ENCODE data around the gene HHAT. TPM values are rescaled to one million over a fixed set of nuclear protein-coding genes. Genes with fewer than 3 reads are reported as not detected.

HHAT gene
- total and polyA plus RNA-seq, 4 donors, result 1.2 to 11.3 (median 3.8) TPM

DNA sequence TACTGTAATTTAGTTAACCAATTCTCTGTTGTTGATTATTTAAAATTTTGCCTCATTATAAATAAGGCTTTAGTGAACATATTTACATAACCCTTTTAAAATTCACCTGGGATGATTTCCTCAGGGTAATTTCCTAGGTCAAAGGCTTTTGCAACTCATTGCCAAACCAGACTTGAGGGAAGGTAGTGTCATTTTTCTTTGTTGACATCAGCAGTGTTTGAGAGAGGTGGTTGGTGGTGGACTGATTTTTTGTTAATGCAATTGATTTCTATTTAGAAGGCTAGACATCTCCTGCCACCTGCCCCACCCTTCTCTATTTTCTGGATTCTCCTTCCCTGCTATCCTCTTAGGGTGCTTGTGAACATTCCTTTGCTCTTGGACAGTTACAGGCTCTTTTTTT lies 116.8 kb downstream of the HHAT start:
- H3K27me3 ChIP-seq (ENCODE audit: control insufficient read depth in 3 of 3, insufficient read depth in 3 of 3, low read length in 2 of 3), result no peaks in the 10 kb centered on the region
- H3K9me3 ChIP-seq (ENCODE audit: control insufficient read depth in 4 of 4, insufficient read depth in 3 of 4, low read length in 3 of 4), result no peaks in the 10 kb centered on the region
- DNase-seq (no peak), ATAC-seq (ENCODE audit: insufficient read depth, low FRiP score) (no peak)
- H3K4me1 ChIP-seq (ENCODE audit: control insufficient read depth in 5 of 5, insufficient read depth in 5 of 5, low read length in 5 of 5), result no peaks in the 10 kb centered on the region
- no peaks in the 10 kb centered on the region for H3K36me3 ChIP-seq (ENCODE audit: control insufficient read depth in 4 of 4, insufficient read depth in 4 of 4, low read length in 4 of 4)
- no peak overlapping the region for H3K4me3 ChIP-seq
- no peak for TF ChIP-seq CTCF (IDR thresholded peaks at IDR 0.05; ENCODE audit: control extremely low read depth, extremely low read depth)
- no peak overlapping the region for H3K27ac ChIP-seq (ENCODE audit: low read depth in 1 of 2, low read length in 1 of 2)
- H3K9ac ChIP-seq (ENCODE audit: insufficient read depth in 1 of 2, low read length in 2 of 2), result no peak overlapping the region

DNA sequence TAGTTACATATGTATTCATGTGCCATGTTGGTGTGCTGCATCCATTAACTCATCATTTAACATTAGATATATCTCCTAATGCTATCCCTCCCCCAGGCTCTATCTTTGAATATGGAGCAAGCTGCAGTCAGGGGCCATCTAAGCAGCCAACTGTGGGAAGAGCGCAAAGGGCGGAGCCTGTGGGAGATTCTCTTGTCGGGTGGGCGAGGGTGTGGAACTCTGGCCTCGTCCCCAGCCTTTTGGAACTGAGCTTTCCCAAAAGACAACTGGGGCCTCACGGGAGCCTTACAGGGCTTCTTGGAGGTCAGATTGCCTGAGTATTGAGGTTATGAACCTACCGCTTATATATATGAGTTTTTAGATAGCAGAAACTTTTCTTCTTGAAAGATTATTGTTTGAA lies 117.2 kb downstream of the HHAT start:
- no peak overlapping the region for H3K4me3 ChIP-seq
- H3K36me3 ChIP-seq (ENCODE audit: control insufficient read depth in 4 of 4, insufficient read depth in 4 of 4, low read length in 4 of 4), result no peaks in the 10 kb centered on the region
- H3K27me3 ChIP-seq (ENCODE audit: control insufficient read depth in 3 of 3, insufficient read depth in 3 of 3, low read length in 2 of 3), result no peaks in the 10 kb centered on the region
- ATAC-seq (ENCODE audit: insufficient read depth, low FRiP score), result no peak
- H3K9ac ChIP-seq (ENCODE audit: insufficient read depth in 1 of 2, low read length in 2 of 2), result no peak overlapping the region
- no peak for DNase-seq
- no peak overlapping the region for H3K27ac ChIP-seq (ENCODE audit: low read depth in 1 of 2, low read length in 1 of 2)
- no peaks in the 10 kb centered on the region for H3K9me3 ChIP-seq (ENCODE audit: control insufficient read depth in 4 of 4, insufficient read depth in 3 of 4, low read length in 3 of 4)
- TF ChIP-seq CTCF (IDR thresholded peaks at IDR 0.05; ENCODE audit: control extremely low read depth, extremely low read depth), result no peak
- H3K4me1 ChIP-seq (ENCODE audit: control insufficient read depth in 5 of 5, insufficient read depth in 5 of 5, low read length in 5 of 5), result no peaks in the 10 kb centered on the region
- whole genome bisulfite sequencing, 2 donors, result 89 to 93% methylated on average over 7 of the region's 7 CpGs

DNA sequence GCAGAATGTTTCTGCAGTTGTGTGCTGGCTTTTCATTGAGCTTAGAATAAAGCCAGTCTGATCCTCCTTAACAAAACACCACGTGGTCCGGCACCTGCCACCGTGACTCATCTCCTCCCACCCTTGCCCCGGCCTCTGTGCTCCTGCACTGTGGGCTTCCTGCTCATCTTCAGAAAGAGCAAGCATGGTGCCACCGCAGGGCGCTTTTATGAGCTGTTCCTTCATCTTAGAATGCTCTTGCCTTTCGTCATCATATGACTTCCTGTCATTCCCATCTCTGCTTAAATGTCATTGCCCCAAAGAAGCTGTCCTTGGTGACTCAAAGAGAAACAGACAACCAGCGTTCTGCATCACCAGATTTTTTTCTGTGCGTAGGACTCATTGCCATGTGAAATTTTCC lies 117.8 kb downstream of the HHAT start:
- WGBS, 2 donors, result 70 to 71% methylated on average over 9 of the region's 9 CpGs
- Histone ChIP-seq H3K9me3 (ENCODE audit: control insufficient read depth in 4 of 4, insufficient read depth in 3 of 4, low read length in 3 of 4) (no peaks in the 10 kb centered on the region), H3K27ac (ENCODE audit: low read depth in 1 of 2, low read length in 1 of 2) (no peak overlapping the region), H3K9ac (ENCODE audit: insufficient read depth in 1 of 2, low read length in 2 of 2) (no peak overlapping the region), H3K4me1 (ENCODE audit: control insufficient read depth in 5 of 5, insufficient read depth in 5 of 5, low read length in 5 of 5) (no peaks in the 10 kb centered on the region), H3K36me3 (ENCODE audit: control insufficient read depth in 4 of 4, insufficient read depth in 4 of 4, low read length in 4 of 4) (no peaks in the 10 kb centered on the region), H3K27me3 (ENCODE audit: control insufficient read depth in 3 of 3, insufficient read depth in 3 of 3, low read length in 2 of 3) (no peaks in the 10 kb centered on the region), H3K4me3 (no peak overlapping the region)
- ATAC-seq (ENCODE audit: insufficient read depth, low FRiP score) (no peak), DNase-seq (no peak)
- TF ChIP-seq CTCF (IDR thresholded peaks at IDR 0.05; ENCODE audit: control extremely low read depth, extremely low read depth), result no peak

GRCh38 chr1:210447456-210448057 lies 118.9 kb downstream of the HHAT start:
- no peak for DNase-seq
- 86 to 95% methylated on average over 5 of the region's 5 CpGs for WGBS, 2 donors
- no peak overlapping the region for H3K4me3 ChIP-seq
- no peak for ATAC-seq (ENCODE audit: insufficient read depth, low FRiP score)
- no peaks in the 10 kb centered on the region for H3K27me3 ChIP-seq (ENCODE audit: control insufficient read depth in 3 of 3, insufficient read depth in 3 of 3, low read length in 2 of 3)
- TF ChIP-seq CTCF (IDR thresholded peaks at IDR 0.05; ENCODE audit: control extremely low read depth, extremely low read depth), result no peak
- H3K36me3 ChIP-seq (ENCODE audit: control insufficient read depth in 4 of 4, insufficient read depth in 4 of 4, low read length in 4 of 4), result no peaks in the 10 kb centered on the region
- no peaks in the 10 kb centered on the region for H3K9me3 ChIP-seq (ENCODE audit: control insufficient read depth in 4 of 4, insufficient read depth in 3 of 4, low read length in 3 of 4)
- H3K27ac ChIP-seq (ENCODE audit: low read depth in 1 of 2, low read length in 1 of 2), result no peak overlapping the region
- H3K9ac ChIP-seq (ENCODE audit: insufficient read depth in 1 of 2, low read length in 2 of 2), result no peak overlapping the region
- no peaks in the 10 kb centered on the region for H3K4me1 ChIP-seq (ENCODE audit: control insufficient read depth in 5 of 5, insufficient read depth in 5 of 5, low read length in 5 of 5)
